ENCODE data around the gene SYCE3.
"Not testable (repeated sequence)": the region's sequence is repeated elsewhere in the genome, so short reads cannot be mapped to it uniquely, and the experiment has no call there.

The SYCE3 gene

GRCh38 chr22:50547263-50547985 lies 15.3 kb downstream of the SYCE3 start:
- DNase-seq: no peak

- no peak for DNase-seq
Measured at GRCh38 chr22:50546326-50547262, 16.1 kb downstream of the SYCE3 start.

DNA sequence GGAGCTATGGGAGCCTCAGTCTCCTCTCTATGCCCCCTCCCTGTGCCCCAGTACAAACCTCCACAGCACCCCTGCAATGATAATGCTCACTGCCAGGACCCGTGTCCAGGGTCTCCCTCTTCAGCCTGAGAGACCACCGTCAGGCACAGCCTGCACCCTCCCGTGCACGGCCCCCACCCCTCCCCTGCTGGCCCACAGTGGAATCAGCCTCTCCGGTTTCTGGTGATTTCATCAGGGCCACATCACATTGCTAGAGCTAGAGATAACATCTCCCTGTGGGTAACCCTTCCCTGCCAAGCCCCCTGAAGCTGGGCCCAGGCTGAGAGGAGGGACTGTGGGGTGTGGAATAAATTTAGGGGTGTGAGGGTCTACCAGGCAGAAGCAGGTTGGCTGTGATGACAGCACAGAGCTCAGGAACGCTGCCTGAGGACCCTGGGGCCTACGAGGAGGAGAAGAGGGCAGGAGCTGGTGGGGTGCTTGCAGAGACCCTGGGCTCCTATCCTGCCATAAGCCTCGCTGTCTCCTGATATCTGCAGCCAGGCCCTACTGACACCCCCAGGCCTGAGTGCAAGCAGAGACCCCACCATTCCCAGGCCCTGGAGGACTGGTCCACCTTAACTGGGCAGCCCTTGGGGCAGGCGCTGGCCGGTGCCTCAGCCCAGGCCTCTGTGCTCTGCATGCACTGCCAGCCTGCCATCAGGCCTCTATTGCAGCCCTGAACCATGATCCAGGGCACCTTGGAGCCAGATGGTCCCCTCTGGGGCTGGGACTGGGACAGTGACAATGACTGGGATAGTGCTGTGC lies 17.0 kb downstream of the SYCE3 start, which contains the start of gene KLHDC7B:
TSS of gene KLHDC7B (plus strand) at position 378 of the 804 bp plus-strand sequence. CDS start at position 723, 345 bp downstream.
- no peak for DNase-seq

GRCh38 chr22:50544746-50545253 lies 17.9 kb downstream of the SYCE3 start:
- no peak for DNase-seq

DNA sequence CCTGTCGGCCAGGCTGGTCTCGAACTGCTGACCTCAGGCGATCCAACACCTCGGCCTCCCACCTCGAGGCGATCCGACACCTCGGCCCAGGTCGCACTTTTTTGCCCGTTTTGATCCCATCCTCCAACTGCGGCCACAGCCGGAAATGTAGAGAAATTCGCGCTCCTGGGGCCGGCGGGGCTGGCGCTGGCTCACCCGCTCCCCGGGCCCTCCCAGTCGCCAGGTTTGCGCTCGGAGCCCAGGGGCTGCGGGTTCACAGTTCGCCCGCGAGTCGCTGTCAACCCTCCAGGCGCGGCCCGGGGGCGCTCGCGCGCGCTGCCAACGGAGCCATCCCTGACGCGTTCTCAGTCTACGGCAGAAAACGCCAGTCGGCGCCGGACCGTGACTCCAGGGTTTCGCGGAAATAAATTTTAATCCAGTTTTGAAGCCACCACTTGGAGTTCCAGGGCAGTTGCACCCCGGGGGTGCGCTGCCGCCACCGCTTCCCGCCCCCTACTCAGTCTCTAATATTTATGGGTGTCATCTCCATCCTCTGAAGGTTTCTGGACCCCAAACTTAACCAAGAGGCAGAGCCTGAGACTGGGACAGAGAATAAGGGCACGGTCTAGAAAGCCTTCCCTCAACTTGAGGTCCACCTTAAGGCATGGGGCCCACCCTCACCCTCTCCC lies 18.5 kb downstream of the SYCE3 start:
- peak; percentile 90 for DNase-seq

- DNase-seq: peak; percentile 87
Measured at GRCh38 chr22:50542416-50542927, 20.2 kb downstream of the SYCE3 start.

GRCh38 chr22:50541667-50542026 lies 21.1 kb downstream of the SYCE3 start:
- DNase-seq: peak; percentile 90

DNA sequence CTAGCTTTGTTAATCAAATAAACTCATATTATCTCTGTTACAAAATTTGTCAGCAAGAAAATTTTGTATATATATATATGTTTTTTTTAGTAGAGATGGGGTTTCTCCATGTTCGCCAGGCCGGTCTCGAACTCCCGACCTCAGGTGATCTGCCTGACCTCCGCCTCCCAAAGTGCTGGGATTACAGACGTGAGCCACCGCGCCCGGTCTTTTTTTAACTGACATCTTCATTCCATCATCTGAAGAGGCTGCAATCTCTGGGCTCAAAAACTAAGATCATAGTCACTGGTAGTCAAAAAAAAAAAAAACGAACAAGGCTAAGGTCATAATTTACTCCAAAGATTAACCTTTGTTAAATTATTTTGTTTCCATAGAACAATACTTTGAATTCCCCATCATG lies 22.3 kb downstream of the SYCE3 start:
- DNase-seq: no peak

- DNase-seq: no peak
Measured at GRCh38 chr22:50537765-50538164, 25.0 kb downstream of the SYCE3 start.

- no peak for DNase-seq
Measured at GRCh38 chr22:50536226-50536625, 26.5 kb downstream of the SYCE3 start.

DNA sequence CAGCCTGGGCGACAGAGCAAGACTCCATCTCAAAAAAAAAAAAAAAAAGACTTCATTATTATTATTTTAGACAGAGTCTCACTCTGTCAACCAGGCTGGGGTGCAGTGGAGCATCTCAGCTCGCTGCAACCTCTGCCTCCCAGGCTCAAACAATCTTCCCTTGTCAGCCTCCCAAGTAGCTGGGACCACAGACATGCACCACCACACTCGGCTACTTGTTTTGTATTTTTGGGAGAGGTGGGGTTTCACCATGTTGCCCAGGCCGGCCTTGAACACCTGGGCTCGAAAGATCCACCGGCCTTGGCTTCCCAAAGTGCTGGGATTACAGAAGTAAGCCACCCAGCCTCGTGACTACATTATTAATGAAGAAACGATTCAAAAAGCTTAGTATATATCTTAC lies 27.6 kb downstream of the SYCE3 start:
- no peak for DNase-seq

GRCh38 chr22:50533856-50534711 lies 28.6 kb downstream of the SYCE3 start:
- DNase-seq: not testable (repeated sequence)

- no peak for DNase-seq
Measured at GRCh38 chr22:50532824-50533796, 29.6 kb downstream of the SYCE3 start.

- DNase-seq: no peak
Measured at GRCh38 chr22:50531962-50532674, 30.6 kb downstream of the SYCE3 start.

DNA sequence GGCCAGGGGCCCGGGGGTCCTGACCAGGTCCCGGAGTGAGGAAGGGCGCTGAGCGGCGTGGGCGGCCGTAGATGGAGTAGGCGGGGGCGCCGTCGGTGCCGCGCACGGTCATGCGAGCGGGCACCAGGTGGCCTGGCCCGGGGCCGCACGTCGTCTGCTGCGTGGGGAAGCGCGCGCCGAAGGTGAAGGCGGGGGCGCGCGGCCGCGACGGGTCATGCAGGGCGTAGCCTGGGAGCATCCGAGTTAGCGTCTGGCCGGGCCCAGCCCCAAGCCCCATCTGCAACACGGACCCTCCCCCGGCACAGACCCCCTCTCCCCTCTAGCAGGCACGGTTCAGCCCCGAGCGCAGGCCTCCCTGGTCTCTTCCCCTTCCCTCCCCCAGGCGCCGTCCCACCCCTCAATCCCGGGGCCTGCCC lies 31.2 kb downstream of the SYCE3 start:
- peak; percentile 78 for DNase-seq

DNA sequence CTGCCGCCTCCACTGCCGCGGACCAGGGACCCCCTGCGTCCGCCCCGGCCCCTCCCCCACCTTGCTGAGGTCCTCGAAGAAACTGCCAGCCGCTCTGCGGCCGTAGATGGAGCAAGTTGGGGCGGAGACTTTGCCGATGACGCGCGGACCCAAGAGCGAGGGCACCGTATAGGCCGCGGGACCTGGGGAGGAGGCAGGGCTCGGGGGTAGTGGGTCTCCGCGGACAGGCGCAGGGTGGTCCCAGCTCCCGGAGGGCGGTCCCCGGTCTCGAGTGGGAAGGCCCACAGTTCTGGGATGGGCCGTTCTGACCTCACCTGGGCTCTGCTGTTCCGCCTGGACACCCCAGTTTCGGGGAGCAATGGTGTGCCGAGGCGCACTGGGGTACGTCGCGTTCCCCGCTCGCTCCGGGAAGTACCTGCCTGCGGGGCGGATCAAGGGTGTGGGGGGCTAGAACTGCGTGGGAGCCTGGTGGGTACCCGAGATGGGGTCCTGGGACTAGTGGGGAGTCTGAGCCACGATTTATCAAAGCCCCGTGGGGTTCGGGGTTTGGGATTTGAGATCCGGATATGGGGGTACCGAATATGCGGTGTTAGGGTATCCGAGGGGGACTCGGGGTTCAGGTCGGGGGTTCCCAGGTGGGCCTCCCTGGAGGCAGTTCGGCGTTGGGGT lies 31.7 kb downstream of the SYCE3 start:
- peak; percentile 92 for DNase-seq

- DNase-seq: no peak
Measured at GRCh38 chr22:50530580-50530876, 32.2 kb downstream of the SYCE3 start.

- peak; percentile 81 for DNase-seq
Measured at GRCh38 chr22:50529897-50530579, 32.7 kb downstream of the SYCE3 start, which contains the start of gene TYMP. TSS of gene TYMP (minus strand) at chr22:50530012. CDS start at chr22:50529709, 303 bp downstream.

Data from activated CD4-positive, alpha-beta T cell treated with anti-CD3 and anti-CD28 coated beads, Interleukin-2, amount 50 U/mL, for 16 hours (primary cell).